Hepatocyte (in vitro differentiated cells): Measurements from ENCODE around the gene TEDDM1. TPM values are rescaled to one million over a fixed set of nuclear protein-coding genes. Genes with fewer than 3 reads are reported as not detected.
A peak's percentile ranks its signal among the peaks of the same experiment; 100 is the strongest.

Source experiments
- DNase-seq: peaks from one replicate; pipeline ENCODE4 v3.0.0-alpha.2; 2016; ENCODE audit warnings: low spot score
- H2AFZ ChIP-seq: fragments of 200-600 bp; sonication (generic); 2 replicates; pipeline ENCODE4 v1.6.0; 2016; ENCODE audit warnings: antibody characterized with exemption, mild to moderate bottlenecking
- H3K27ac ChIP-seq: fragments of 200-600 bp; sonication (generic); 2 replicates; pipeline ENCODE4 v1.5.1; 2016; ENCODE audit warnings: mild to moderate bottlenecking
- H3K27me3 ChIP-seq: fragments of 200-600 bp; sonication (generic); 2 replicates; pipeline ENCODE4 v1.6.1; 2016
- H3K36me3 ChIP-seq: fragments of 200-600 bp; sonication (generic); replicated peaks from 2 replicates; pipeline ENCODE4 v1.5.1; 2016; ENCODE audit warnings: low read depth; ENCODE audit not compliant: insufficient read depth
- H3K4me1 ChIP-seq: fragments of 200-600 bp; sonication (generic); 2 replicates; pipeline ENCODE4 v1.5.1; 2016; ENCODE audit warnings: mild to moderate bottlenecking, moderate library complexity; ENCODE audit not compliant: insufficient read depth
- H3K4me2 ChIP-seq: fragments of 200-600 bp; sonication (generic); 2 replicates; pipeline ENCODE4 v1.6.0; 2016
- H3K4me3 ChIP-seq: fragments of 200-600 bp; sonication (generic); 2 replicates; pipeline ENCODE4 v1.5.1; 2016; ENCODE audit warnings: mild to moderate bottlenecking
- H3K79me2 ChIP-seq: fragments of 200-600 bp; sonication (generic); 2 replicates; pipeline ENCODE4 v1.6.0; 2017; ENCODE audit warnings: mild to moderate bottlenecking
- H3K9me2 ChIP-seq: fragments of 200-600 bp; sonication (generic); replicated peaks from 2 replicates; pipeline ENCODE4 v1.6.0; 2017; ENCODE audit warnings: mild to moderate bottlenecking; ENCODE audit not compliant: insufficient read depth
- H3K9me3 ChIP-seq: fragments of 200-600 bp; sonication (generic); 2 replicates; pipeline ENCODE4 v1.5.1; 2016; ENCODE audit warnings: low read depth, mild to moderate bottlenecking
- H4K20me1 ChIP-seq: fragments of 200-600 bp; sonication (generic); 2 replicates; pipeline ENCODE4 v1.6.0; 2016; ENCODE audit warnings: mild to moderate bottlenecking; ENCODE audit not compliant: insufficient read depth, poor library complexity, severe bottlenecking
- EZH2 ChIP-seq: fragments of 200-600 bp; sonication (generic); IDR thresholded peaks from 2 replicates; pipeline ENCODE4 v1.6.1; 2016; ENCODE audit warnings: antibody characterized with exemption, mild to moderate bottlenecking, borderline replicate concordance
- EZH2phosphoT487 ChIP-seq: fragments of 200-600 bp; sonication (generic); IDR thresholded peaks from one replicate; pipeline ENCODE4 v1.6.1; 2018; ENCODE audit warnings: antibody characterized with exemption, mild to moderate bottlenecking, low read depth, moderate library complexity; ENCODE audit not compliant: unreplicated experiment, severe bottlenecking
- WGBS: methylation state at CpG from one replicate; pipeline ENCODE4 v1.1.6; 2016; ENCODE audit warnings: low lambda C conversion rate; ENCODE audit errors: missing lambda C conversion rate; 5-methylcytosine and 5-hydroxymethylcytosine counted together
- polyA plus RNA-seq: library from polyadenylated mRNA; unstranded; fragments of >200 nt; fragmentation: Nextera tagmentation; extraction: Ambion mirVana; gene quantifications from 2 replicates; pipeline ENCODE4 v1.2.1, GENCODE V29; 2016
- total RNA-seq: library from RNA; depleted of rRNA; stranded (reverse); fragments of >200 nt; gene quantifications from 2 replicates; pipeline ENCODE4 v1.2.3, GENCODE V29; 2014
- TF ChIP-seq, protein P1 (sequence below): fragments of 200-600 bp; sonication (generic); IDR thresholded peaks from 2 replicates; pipeline ENCODE4 v1.5.1; 2016; ENCODE audit warnings: antibody characterized with exemption, mild to moderate bottlenecking; ENCODE audit not compliant: poor library complexity

Gene TEDDM1
- total and polyA plus RNA-seq, 2 experiments from 2014 or later = not detected

DNA sequence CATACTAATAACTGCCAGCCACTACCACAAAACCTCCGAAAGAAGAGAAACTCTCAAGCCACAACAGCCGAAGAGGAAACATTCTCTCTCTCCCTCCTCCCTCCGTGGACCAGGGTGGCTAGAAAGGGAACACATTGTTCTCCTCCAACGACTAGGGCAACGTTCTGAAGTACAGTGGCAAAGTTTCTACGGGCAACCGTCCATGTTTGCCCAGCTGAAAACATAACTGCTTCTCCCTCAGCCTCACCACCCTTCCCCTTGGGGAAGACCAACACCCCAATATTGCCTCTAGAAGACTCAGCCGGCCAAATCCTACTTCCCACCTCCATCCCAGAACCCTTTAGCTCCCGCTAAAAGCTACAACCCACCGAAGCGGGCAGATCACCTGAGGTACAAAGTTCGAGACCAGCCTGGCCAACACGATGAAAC, 10.8 kb downstream of the TEDDM1 start:
- Histone ChIP-seq H3K4me3 (peak overlapping the region; percentile 83), H3K9me2 (no peaks in the 10 kb centered on the region), H3K4me1 (peaks cover 21% of the 10 kb centered on the region), H4K20me1 (peaks cover 59% of the 10 kb centered on the region), H3K4me2 (peak overlapping the region; percentile 86), H2AFZ (no peak overlapping the region), H3K9me3 (no peaks in the 10 kb centered on the region), H3K36me3 (peaks cover 10% of the 10 kb centered on the region), H3K27me3 (no peaks in the 10 kb centered on the region), H3K79me2 (peaks cover 73% of the 10 kb centered on the region), H3K27ac (peak overlapping the region; percentile 98)
- DNase-seq = no peak
- 2% methylated on average over 13 of the region's 13 CpGs for WGBS
- no peak for TF ChIP-seq EZH2phosphoT487

- Histone ChIP-seq H3K36me3 (peaks cover 10% of the 10 kb centered on the region), H4K20me1 (peaks cover 60% of the 10 kb centered on the region), H3K9me3 (no peaks in the 10 kb centered on the region), H3K4me3 (peak overlapping the region; percentile 83), H2AFZ (no peak overlapping the region), H3K4me2 (peak overlapping the region; percentile 86), H3K4me1 (peaks cover 21% of the 10 kb centered on the region), H3K27me3 (no peaks in the 10 kb centered on the region), H3K9me2 (no peaks in the 10 kb centered on the region), H3K79me2 (peaks cover 73% of the 10 kb centered on the region), H3K27ac (peak overlapping the region; percentile 98)
- no peak for DNase-seq
- 49% methylated on average over 5 of the region's 5 CpGs for WGBS
- TF ChIP-seq, protein P1, sequence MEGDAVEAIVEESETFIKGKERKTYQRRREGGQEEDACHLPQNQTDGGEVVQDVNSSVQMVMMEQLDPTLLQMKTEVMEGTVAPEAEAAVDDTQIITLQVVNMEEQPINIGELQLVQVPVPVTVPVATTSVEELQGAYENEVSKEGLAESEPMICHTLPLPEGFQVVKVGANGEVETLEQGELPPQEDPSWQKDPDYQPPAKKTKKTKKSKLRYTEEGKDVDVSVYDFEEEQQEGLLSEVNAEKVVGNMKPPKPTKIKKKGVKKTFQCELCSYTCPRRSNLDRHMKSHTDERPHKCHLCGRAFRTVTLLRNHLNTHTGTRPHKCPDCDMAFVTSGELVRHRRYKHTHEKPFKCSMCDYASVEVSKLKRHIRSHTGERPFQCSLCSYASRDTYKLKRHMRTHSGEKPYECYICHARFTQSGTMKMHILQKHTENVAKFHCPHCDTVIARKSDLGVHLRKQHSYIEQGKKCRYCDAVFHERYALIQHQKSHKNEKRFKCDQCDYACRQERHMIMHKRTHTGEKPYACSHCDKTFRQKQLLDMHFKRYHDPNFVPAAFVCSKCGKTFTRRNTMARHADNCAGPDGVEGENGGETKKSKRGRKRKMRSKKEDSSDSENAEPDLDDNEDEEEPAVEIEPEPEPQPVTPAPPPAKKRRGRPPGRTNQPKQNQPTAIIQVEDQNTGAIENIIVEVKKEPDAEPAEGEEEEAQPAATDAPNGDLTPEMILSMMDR = no peak
- TF ChIP-seq EZH2 (no peak), EZH2phosphoT487 (peak; percentile 38)
Measured at GRCh38 chr1:182388392-182389134, 11.9 kb downstream of the TEDDM1 start.

DNA sequence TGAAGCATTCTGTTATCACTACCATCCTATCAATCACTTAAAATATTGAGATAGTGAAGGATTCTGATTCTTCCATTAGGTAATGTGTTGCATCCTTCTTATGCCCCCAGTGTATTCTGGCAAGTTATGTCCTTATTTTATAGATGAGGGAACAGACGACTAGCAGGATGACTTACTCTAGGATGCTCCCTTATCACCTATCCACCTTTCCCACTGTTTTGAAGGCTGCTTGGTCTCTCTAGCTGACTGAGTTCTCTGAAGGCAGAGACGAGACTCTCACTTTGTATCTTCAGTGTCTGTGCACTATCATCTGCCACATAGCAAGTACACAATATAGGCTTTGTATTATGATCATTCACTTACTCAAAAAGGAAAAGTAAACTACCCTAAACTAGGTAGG, 12.9 kb downstream of the TEDDM1 start:
- peaks cover 68% of the 10 kb centered on the region for H3K79me2 ChIP-seq
- peaks cover 66% of the 10 kb centered on the region for H4K20me1 ChIP-seq
- H3K27ac ChIP-seq = no peak overlapping the region
- H3K27me3 ChIP-seq = no peaks in the 10 kb centered on the region
- no peak overlapping the region for H3K4me3 ChIP-seq
- no peak overlapping the region for H2AFZ ChIP-seq
- TF ChIP-seq, protein P1 = no peak
- TF ChIP-seq EZH2 (no peak), EZH2phosphoT487 (no peak)
- peaks cover 16% of the 10 kb centered on the region for H3K4me1 ChIP-seq
- H3K4me2 ChIP-seq = peak overlapping the region; percentile 86
- WGBS = 88% methylated on average over 2 of the region's 2 CpGs
- no peaks in the 10 kb centered on the region for H3K9me2 ChIP-seq
- no peak for DNase-seq
- peaks cover 10% of the 10 kb centered on the region for H3K36me3 ChIP-seq
- H3K9me3 ChIP-seq = no peaks in the 10 kb centered on the region

DNA sequence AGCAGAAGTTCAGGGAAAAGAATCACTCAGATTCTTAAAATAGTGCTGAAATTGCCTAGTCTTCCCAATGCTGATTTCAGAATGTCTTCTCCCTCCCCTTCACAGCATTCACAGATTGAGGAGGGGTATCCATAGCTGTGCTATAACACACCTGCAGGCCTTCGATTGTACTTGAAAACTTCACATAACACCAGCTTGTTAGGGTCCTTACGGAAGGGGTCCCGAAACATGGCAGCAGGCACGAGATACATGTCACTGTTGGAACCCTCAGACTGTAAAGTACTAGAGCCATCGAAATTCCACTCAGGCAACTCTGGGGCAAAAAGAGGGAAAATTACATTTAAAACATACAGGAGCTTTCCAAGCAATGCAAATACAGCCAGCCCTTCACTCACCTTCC, 13.5 kb downstream of the TEDDM1 start:
- Histone ChIP-seq H3K79me2 (peaks cover 62% of the 10 kb centered on the region), H3K4me3 (no peak overlapping the region), H3K36me3 (peaks cover 10% of the 10 kb centered on the region), H2AFZ (no peak overlapping the region), H3K4me1 (peaks cover 13% of the 10 kb centered on the region), H3K4me2 (peak overlapping the region; percentile 86), H3K9me3 (no peaks in the 10 kb centered on the region), H4K20me1 (peaks cover 67% of the 10 kb centered on the region), H3K27ac (no peak overlapping the region), H3K27me3 (no peaks in the 10 kb centered on the region), H3K9me2 (no peaks in the 10 kb centered on the region)
- DNase-seq = no peak
- WGBS = 94% methylated on average over 5 of the region's 5 CpGs
- TF ChIP-seq EZH2 (no peak), EZH2phosphoT487 (no peak)
- TF ChIP-seq, protein P1 = no peak
